HepG2 (cell line): ENCODE data around the gene IRF5.

Experiments used
- AKAP8 ChIP-seq: sonication (generic); formaldehyde crosslinking; IDR thresholded peaks from 2 replicates; pipeline ENCODE4 v1.5.1; 2020; ENCODE audit warnings: mild to moderate bottlenecking, missing genetic modification reagents
- BHLHE40 ChIP-seq: IDR thresholded peaks from 2 replicates; pipeline ENCODE4 v1.6.1; 2011; ENCODE audit warnings: low read length, improper control_type of control experiment
- EHMT2 ChIP-seq: fragments of 200-600 bp; sonication (generic); IDR thresholded peaks from 2 replicates; pipeline ENCODE4 v1.7.0; 2017; ENCODE audit warnings: antibody characterized with exemption, low read depth, low read length, borderline replicate concordance
- EP300 ChIP-seq, 3 experiments: sonication (generic) in 1 of 3; formaldehyde crosslinking in 1 of 3; IDR thresholded peaks; 2 replicates each; pipeline versions ENCODE4 v1.5.1 to v1.6.1; 2011 to 2020; ENCODE audit warnings: low read depth in 2 of 3, low read length in 2 of 3, borderline replicate concordance in 1 of 3, improper control_type of control experiment in 1 of 3, mild to moderate bottlenecking in 1 of 3, missing genetic modification reagents in 1 of 3, moderate library complexity in 1 of 3
- MTA3 ChIP-seq: sonication (generic); formaldehyde crosslinking; IDR thresholded peaks from 2 replicates; pipeline ENCODE4 v1.4.0; 2020; ENCODE audit warnings: missing genetic modification reagents
- MXI1 ChIP-seq: IDR thresholded peaks from 3 replicates; pipeline ENCODE4 v1.6.1; 2012; ENCODE audit warnings: low read depth, low read length, inconsistent platforms, borderline replicate concordance
- POLR2A ChIP-seq, 2 experiments: IDR thresholded peaks; 2 replicates each; pipeline ENCODE4 v1.6.1; 2011; ENCODE audit warnings: low read depth in 2 of 2, low read length in 2 of 2, mild to moderate bottlenecking in 1 of 2, moderate library complexity in 1 of 2; ENCODE audit not compliant: insufficient read depth in 1 of 2
- TBP ChIP-seq: sonication (generic); formaldehyde crosslinking; IDR thresholded peaks from 2 replicates; pipeline ENCODE4 v1.5.0; 2020; ENCODE audit warnings: missing genetic modification reagents
- ZFP62 ChIP-seq: sonication (generic); formaldehyde crosslinking; IDR thresholded peaks from 2 replicates; pipeline ENCODE4 v1.4.0; 2020; ENCODE audit warnings: missing genetic modification reagents
- ZNF3 ChIP-seq: IDR thresholded peaks from 2 replicates; pipeline ENCODE4 v1.7.0; 2017; ENCODE audit warnings: inconsistent platforms
- TF ChIP-seq, protein P1 (sequence below): sonication (generic); formaldehyde crosslinking; IDR thresholded peaks from 2 replicates; pipeline ENCODE4 v1.5.0; 2020; ENCODE audit warnings: mild to moderate bottlenecking, missing genetic modification reagents, moderate library complexity
- TF ChIP-seq, protein P2 (sequence below): fragments of 450-650 bp; IDR thresholded peaks from 2 replicates; pipeline ENCODE4 v1.6.1; 2016

DNA sequence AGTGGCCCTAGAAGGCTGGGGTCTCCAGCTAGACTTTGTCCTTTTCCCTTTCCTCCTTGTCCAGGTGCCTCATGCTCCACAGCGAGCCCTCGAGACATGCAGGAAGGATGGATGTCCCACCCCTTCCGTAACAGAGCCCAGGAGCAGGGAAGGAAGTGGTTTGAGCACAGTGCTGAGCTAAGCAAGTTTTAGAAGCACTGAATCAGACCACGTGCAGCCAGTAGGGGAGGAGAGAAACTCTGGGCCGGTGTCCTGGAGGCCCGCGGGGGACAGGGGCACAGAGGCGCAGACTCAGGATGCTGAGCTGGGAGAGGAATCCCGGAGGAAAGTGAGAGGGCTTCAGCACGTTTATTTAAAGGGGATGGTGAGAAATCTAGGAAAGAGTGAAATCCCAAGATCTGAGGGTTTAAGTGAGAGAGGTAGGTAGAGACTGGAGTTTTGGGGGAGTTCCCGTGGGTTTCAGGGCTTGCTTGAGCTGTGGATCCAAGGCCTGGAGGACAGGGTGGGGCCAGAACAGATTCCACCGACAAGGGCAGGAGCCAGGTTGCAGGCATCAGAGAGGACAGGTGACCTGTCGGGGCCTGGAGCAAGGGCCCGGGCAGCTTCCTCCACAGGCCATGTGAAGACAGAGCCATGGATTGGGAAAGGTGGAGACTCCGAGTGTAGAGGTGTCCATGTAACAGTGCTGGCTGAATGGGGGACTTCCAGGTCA lies 4.4 kb upstream of the IRF5 start:
- TF ChIP-seq ZFP62 (CRISPR knock-in tag) (no peak), EHMT2 (no peak), ZNF3 (CRISPR knock-in tag) (no peak), MTA3 (CRISPR knock-in tag) (no peak), MXI1 (no peak), AKAP8 (CRISPR knock-in tag) (no peak), BHLHE40 (no peak), TBP (CRISPR knock-in tag) (no peak), POLR2A (IDR thresholded peaks at IDR 0.05; ENCODE audit: insufficient read depth in 1 of 2, low read depth in 2 of 2, low read length in 2 of 2) (no peak), EP300 (IDR thresholded peaks at IDR 0.05; ENCODE audit: low read depth in 2 of 2, low read length in 2 of 2) (no peak), EP300 (CRISPR knock-in tag; IDR thresholded peaks at IDR 0.05; ENCODE audit: borderline replicate concordance) (no peak)
- TF ChIP-seq, protein P1, sequence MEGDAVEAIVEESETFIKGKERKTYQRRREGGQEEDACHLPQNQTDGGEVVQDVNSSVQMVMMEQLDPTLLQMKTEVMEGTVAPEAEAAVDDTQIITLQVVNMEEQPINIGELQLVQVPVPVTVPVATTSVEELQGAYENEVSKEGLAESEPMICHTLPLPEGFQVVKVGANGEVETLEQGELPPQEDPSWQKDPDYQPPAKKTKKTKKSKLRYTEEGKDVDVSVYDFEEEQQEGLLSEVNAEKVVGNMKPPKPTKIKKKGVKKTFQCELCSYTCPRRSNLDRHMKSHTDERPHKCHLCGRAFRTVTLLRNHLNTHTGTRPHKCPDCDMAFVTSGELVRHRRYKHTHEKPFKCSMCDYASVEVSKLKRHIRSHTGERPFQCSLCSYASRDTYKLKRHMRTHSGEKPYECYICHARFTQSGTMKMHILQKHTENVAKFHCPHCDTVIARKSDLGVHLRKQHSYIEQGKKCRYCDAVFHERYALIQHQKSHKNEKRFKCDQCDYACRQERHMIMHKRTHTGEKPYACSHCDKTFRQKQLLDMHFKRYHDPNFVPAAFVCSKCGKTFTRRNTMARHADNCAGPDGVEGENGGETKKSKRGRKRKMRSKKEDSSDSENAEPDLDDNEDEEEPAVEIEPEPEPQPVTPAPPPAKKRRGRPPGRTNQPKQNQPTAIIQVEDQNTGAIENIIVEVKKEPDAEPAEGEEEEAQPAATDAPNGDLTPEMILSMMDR (CRISPR knock-in tag), result no peak
- TF ChIP-seq, protein P2, sequence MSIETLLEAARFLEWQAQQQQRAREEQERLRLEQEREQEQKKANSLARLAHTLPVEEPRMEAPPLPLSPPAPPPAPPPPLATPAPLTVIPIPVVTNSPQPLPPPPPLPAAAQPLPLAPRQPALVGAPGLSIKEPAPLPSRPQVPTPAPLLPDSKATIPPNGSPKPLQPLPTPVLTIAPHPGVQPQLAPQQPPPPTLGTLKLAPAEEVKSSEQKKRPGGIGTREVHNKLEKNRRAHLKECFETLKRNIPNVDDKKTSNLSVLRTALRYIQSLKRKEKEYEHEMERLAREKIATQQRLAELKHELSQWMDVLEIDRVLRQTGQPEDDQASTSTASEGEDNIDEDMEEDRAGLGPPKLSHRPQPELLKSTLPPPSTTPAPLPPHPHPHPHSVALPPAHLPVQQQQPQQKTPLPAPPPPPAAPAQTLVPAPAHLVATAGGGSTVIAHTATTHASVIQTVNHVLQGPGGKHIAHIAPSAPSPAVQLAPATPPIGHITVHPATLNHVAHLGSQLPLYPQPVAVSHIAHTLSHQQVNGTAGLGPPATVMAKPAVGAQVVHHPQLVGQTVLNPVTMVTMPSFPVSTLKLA, result no peak
